H1 (cell line): ENCODE results near the gene SIT1. TPM values are rescaled to one million over a fixed set of nuclear protein-coding genes. Genes with fewer than 3 reads are reported as not detected.

Experiments used
- BRCA1 ChIP-seq: IDR thresholded peaks from 2 replicates; pipeline ENCODE4 v1.6.1; 2012; ENCODE audit warnings: low read depth, low read length, improper control_type of control experiment
- CEBPB ChIP-seq: IDR thresholded peaks from 2 replicates; pipeline ENCODE4 v1.6.1; 2012; ENCODE audit warnings: low read depth, low read length
- TCF12 ChIP-seq: IDR thresholded peaks from 2 replicates; pipeline ENCODE4 v1.6.1; 2011; ENCODE audit warnings: low read depth, mild to moderate bottlenecking, low read length
- polyA plus RNA-seq, 7 experiments: library from polyadenylated mRNA; depleted of rRNA in 3 of 7; stranded (reverse) in 5 of 7; unstranded in 2 of 7; fragments of >200 nt in 5 of 7; fragments of 200-250 nt in 2 of 7; gene quantifications; 1 replicate in 5 of 7; 2 replicates in 1 of 7; 4 replicates in 1 of 7; pipeline versions ENCODE4 v1.2.1 to v1.2.3, GENCODE V29; 2011 to 2013; ENCODE audit warnings: missing spikeins in 2 of 7, mixed read lengths in 2 of 7
- total RNA-seq: library from RNA; stranded (reverse); fragmentation: NEBNext Ultra II Directional; extraction: Animal tissue kit (Norgen Biotek cat#: 25700); gene quantifications from 2 replicates; pipeline ENCODE4 v1.2.1, GENCODE V29; 2021
- TF ChIP-seq, protein P1 (sequence below): IDR thresholded peaks from 2 replicates; pipeline ENCODE4 v1.6.1; 2011; ENCODE audit warnings: low read depth, mild to moderate bottlenecking, low read length; ENCODE audit not compliant: insufficient read depth

SIT1 gene
- total and polyA plus RNA-seq, 2 of the 8 experiments (the other 6 are each of a cell fraction or from before 2014, with no cell fraction given), result 8.2 to 12.8 TPM

DNA sequence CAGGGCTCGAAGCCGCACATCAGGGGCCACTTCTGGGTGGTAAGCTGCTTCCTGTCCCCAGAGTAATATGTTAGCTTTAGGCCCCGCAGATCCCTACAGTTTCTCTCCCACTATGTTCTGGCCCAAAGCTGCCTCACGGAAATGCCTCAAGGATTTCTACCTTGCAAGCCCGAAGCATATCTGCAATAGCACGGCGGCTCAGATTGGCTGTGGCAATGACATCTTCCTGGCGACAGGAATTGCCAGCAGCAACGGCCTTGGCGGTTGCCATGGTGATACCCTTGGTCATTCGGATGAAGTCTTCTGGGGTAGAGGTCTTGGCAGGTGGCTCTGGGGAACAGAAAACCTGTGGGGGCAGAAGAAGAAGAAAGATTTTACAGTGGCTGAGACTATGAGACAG is 49.3 kb upstream of the SIT1 start (continued):
- TF ChIP-seq CEBPB (no peak), TCF12 (no peak), BRCA1 (no peak)
- TF ChIP-seq, protein P1, sequence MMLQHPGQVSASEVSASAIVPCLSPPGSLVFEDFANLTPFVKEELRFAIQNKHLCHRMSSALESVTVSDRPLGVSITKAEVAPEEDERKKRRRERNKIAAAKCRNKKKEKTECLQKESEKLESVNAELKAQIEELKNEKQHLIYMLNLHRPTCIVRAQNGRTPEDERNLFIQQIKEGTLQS, result no peak
